ENCODE data around the gene RELL1. TPM values are rescaled to one million over a fixed set of nuclear protein-coding genes. Genes with fewer than 3 reads are reported as not detected.
"Not testable (repeated sequence)": the region's sequence is repeated elsewhere in the genome, so short reads cannot be mapped to it uniquely, and the experiment has no call there.

Gene RELL1
- total RNA-seq, 1 donor from 2014 or later: 15.7 TPM

DNA sequence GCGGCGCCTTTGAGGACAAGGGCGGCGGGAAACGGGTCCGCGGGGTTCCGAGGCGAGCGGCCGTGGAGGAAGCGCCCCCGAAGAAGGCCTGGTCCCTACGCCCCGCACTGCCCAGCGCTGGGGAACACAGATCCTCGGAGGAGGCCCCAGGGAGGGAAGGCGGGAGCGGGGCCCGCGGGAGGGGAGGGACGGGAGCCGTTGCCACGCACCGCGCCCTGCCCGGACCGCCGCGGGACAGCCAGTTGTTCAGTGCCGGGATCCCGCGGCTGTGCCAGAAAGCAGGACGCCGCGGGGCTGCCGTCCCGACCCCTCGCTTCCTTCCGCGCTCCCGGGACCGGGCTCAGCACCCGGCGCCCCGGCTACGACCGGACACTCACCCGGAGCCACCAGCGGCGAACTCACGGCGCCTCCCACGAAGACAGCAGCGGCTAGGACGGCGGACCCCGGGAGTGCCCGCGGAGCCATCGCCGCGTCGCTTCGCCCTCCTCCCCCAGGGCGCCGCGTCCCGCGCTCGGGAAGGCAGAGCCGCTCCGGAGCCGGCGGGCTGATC lies 278 bp downstream of the RELL1 start:
- H3K36me3 Mint-ChIP-seq (ENCODE audit: low read depth): peaks cover 16% of the 10 kb centered on the region
- intact Hi-C loops (cut with micrococcal nuclease): loop anchor here (1.0 to 10.0 kb wide), 11 partner anchors 10 to 1364 kb away; partner anchors contain the start of genes KLF3, PGM2 and TBC1D1
- H3K9me3 Mint-ChIP-seq: peaks cover under 1% of the 10 kb centered on the region
- H3K4me3 Mint-ChIP-seq: peak overlapping the region; percentile 91
- H3K27ac Mint-ChIP-seq: peak overlapping the region; percentile 96
- DNase-seq: peak; percentile 89
- H3K27me3 Mint-ChIP-seq: peaks cover 7% of the 10 kb centered on the region
- peaks cover 36% of the 10 kb centered on the region for H3K4me1 Mint-ChIP-seq

DNA sequence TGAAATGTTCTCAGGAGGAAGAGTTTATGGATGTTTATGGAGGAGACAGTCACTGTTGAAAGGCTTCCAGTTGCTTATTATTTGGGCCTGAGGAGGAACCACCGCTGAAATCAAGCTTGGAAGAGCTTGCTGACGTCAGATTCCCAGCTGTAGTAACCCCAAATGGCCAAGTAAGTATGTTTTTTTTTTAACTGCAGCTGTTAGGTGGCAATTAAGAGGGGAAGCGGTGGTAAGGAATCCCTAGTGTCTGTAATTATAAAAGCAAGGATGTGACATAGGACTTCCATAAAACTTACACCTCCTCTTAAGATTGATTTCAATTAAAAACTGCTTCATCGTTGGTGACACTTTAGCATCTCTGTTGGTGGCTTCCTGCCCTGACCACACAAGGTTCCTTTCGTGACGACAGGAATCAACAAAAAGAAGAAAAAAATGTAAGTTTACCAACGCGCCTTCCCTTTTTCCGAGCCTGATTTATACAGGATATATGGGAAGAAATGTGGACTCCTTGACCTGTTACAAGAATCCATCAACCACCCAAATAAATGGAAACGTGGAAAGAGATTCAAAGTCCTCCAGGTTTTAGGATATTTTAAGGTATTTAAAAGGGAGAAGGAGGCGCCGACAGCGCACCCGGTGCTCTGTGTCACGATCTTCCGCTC lies 884 bp downstream of the RELL1 start:
- peaks cover 36% of the 10 kb centered on the region for H3K4me1 Mint-ChIP-seq

DNA sequence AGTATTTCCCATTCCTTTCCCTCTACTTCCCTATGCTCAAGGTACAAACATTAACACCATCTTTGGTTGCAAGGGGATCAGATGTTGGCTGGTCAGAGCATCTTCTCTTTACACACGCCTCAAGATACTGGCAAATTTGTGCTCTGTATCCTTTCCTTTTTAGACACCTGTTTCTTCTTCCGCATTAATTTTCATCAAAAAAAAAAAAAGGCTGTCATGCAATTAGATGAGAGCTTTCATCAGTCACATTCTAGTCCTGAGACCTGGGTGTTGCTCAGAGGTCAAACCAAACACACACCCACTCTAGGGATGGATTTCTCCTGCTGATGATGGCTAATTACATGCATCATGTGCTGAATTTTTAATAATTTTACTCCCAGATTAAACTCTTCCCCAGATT lies 2.0 kb downstream of the RELL1 start:
- Mint-ChIP-seq H3K36me3 (ENCODE audit: low read depth) (peaks cover 20% of the 10 kb centered on the region), H3K4me3 (peak overlapping the region; percentile 91), H3K9me3 (no peaks in the 10 kb centered on the region), H3K27ac (peak overlapping the region; percentile 96), H3K27me3 (peaks cover 2% of the 10 kb centered on the region), H3K4me1 (peaks cover 38% of the 10 kb centered on the region)
- DNase-seq: no peak
- intact Hi-C loops (cut with micrococcal nuclease): loop anchor here (10.0 kb wide), 3 partner anchors 451 to 981 kb away; partner anchors contain the start of gene KLF3

More for the DNA sequence above, 884 bp downstream of the RELL1 start:
- H3K36me3 Mint-ChIP-seq (ENCODE audit: low read depth): peaks cover 19% of the 10 kb centered on the region
- peak; percentile 89 for DNase-seq
- H3K27ac Mint-ChIP-seq: peak overlapping the region; percentile 96
- H3K27me3 Mint-ChIP-seq: peaks cover 6% of the 10 kb centered on the region
- H3K4me3 Mint-ChIP-seq: peak overlapping the region; percentile 91
- no peaks in the 10 kb centered on the region for H3K9me3 Mint-ChIP-seq
- intact Hi-C loops (cut with micrococcal nuclease): loop anchor here (1.0 to 10.0 kb wide), 8 partner anchors 9 to 1363 kb away; partner anchors contain the start of gene KLF3

DNA sequence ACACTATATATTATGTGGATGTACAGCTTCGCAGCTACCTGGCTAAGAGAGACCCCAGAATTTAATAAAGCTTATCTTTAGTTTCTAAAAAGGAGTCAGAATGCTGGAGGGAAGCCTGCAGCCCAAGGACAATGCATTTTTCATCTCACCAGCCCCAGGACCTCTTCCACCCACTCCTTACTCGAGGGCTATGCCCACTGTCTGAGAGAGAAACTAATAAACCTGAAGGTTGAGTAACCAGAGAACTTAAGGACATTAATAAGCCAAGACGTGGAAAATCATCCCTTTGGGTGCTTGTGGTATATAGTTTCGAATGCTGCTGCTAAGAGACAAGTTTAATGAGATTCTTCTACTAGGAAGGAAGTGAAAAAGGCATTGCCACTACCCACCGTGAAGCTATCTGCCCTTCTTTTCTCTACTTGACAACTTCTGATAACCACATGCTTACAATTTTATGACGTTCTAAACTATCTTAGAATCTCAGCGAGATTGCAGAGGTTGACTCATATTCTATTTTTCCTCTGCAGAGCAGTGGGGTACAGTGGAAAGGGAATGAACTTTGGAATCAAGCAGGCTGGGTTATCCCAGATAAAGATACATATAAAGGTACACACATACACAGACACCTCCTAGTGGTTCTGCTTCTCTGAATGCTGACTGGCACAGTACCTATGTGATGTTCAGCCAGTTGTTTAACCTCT lies 3.3 kb downstream of the RELL1 start:
- H3K36me3 Mint-ChIP-seq (ENCODE audit: low read depth): peaks cover 30% of the 10 kb centered on the region
- peak; percentile 66 for DNase-seq
- no peaks in the 10 kb centered on the region for H3K27me3 Mint-ChIP-seq
- intact Hi-C loops (cut with micrococcal nuclease): loop anchor here (2.0 to 10.0 kb wide), 4 partner anchors 16 to 982 kb away; partner anchors contain the start of gene KLF3
- peak overlapping the region; percentile 72 for H3K27ac Mint-ChIP-seq
- no peaks in the 10 kb centered on the region for H3K9me3 Mint-ChIP-seq
- peak overlapping the region; percentile 76 for H3K4me3 Mint-ChIP-seq
- peaks cover 45% of the 10 kb centered on the region for H3K4me1 Mint-ChIP-seq

DNA sequence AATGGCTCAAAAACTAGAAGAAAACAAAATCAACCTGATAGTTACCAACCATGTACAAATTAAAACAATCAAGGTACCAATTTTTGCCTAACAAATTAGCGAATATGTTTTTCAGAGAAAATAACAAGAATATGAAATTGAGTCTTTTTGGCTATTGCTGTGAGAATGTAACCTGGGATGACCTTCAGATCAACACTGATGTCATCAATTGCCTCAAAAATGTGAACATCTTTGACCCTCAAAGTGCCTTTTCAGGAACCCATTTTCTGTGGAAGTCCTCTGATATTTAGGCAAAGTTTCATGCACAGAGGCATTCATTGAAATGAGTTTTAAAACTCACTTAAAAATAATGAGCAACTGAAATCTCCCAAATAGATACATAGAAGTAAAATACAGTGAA lies 6.1 kb downstream of the RELL1 start:
- H3K36me3 Mint-ChIP-seq (ENCODE audit: low read depth): peaks cover 46% of the 10 kb centered on the region
- H3K27ac Mint-ChIP-seq: no peak overlapping the region
- intact Hi-C loops (cut with micrococcal nuclease): loop anchor here (10.0 kb wide), 3 partner anchors 455 to 985 kb away; partner anchors contain the start of gene KLF3
- no peaks in the 10 kb centered on the region for H3K27me3 Mint-ChIP-seq
- DNase-seq: no peak
- H3K4me1 Mint-ChIP-seq: peaks cover 59% of the 10 kb centered on the region
- H3K4me3 Mint-ChIP-seq: no peak overlapping the region
- H3K9me3 Mint-ChIP-seq: no peaks in the 10 kb centered on the region

DNA sequence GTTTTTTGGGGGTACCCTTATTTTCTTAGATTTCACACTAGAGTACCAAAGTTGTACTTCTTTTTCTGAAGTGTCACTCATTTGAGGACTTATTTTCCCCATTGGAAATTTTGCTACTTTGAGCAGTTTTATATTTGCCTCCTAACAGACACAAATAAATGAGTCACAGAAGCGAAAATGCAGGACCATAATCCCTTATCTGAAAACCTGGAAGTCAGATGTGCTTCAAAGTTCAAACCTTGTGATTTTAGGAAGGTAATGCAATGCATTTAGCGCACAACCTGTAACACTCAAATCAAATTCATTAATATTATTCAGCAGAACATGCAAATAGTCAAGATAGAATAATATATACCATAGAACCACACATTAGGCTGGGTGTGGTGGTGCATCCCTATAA lies 6.9 kb downstream of the RELL1 start:
- Mint-ChIP-seq H3K27ac (no peak overlapping the region), H3K4me3 (no peak overlapping the region), H3K4me1 (peaks cover 58% of the 10 kb centered on the region), H3K36me3 (ENCODE audit: low read depth) (peaks cover 41% of the 10 kb centered on the region), H3K9me3 (no peaks in the 10 kb centered on the region), H3K27me3 (no peaks in the 10 kb centered on the region)
- no peak for DNase-seq
- intact Hi-C loops (cut with micrococcal nuclease): no loop called here

DNA sequence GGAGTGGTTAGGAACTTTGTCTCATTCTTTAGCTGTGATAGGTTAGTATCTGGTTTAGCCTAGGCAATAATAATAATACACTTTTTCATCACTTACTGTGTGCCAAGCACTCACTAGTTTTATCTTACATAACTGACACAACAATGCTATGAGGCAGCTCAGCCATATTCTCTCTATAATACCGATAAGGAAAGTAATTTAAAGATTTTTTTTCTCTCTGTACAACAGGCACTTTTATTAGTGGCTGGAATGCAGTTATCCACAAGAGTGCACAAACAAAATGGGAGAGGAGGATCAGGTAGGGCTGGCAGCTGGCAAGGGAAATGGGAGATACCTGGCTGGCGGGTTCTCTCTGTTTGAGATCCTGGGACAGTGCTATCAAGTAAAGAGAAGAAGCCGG lies 7.6 kb downstream of the RELL1 start:
- Mint-ChIP-seq H3K4me3 (no peak overlapping the region), H3K36me3 (ENCODE audit: low read depth) (peaks cover 42% of the 10 kb centered on the region), H3K9me3 (no peaks in the 10 kb centered on the region), H3K4me1 (peaks cover 61% of the 10 kb centered on the region), H3K27ac (no peak overlapping the region), H3K27me3 (no peaks in the 10 kb centered on the region)
- no peak for DNase-seq
- intact Hi-C loops (cut with micrococcal nuclease): no loop called here

DNA sequence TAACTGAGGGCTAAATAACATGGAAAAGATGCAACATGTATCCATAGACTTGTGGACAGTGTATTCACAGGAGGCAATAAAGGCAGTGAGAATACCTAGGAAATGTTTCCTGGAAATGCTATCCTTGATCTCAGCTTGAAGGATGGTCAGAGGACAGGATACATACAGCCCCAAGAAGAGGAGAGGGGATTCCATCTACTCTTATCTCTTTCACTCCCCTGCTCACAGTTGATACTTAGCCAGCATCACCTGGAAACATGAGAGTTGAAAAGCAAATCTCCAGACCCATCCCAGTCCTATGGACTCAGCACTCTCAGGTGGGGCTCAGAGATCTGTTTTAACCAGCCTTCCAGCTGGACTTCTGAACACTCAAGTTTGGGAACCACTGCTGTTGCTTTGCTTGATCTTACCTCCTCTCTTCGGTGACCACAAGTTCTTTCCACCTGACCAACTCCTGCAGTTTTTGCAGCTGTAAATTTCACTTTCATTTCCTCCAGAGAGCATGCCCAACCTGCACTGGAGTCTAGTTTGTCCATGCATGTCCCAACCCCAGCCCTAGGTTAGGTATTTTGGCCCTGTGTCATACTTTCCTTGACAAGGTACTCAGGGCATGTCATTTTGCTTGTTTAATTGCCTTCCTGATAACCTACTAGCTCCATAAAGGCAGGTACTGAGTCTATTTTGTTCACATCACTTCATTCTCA lies 10.4 kb downstream of the RELL1 start:
- H3K4me1 Mint-ChIP-seq: peaks cover 67% of the 10 kb centered on the region
- peaks cover 3% of the 10 kb centered on the region for H3K9me3 Mint-ChIP-seq
- peak overlapping the region; percentile 80 for H3K4me3 Mint-ChIP-seq
- intact Hi-C loops (cut with micrococcal nuclease): loop anchor here (1.0 kb wide), 1 partner anchor 10 kb away; no protein-coding TSS in a partner anchor
- H3K27me3 Mint-ChIP-seq: no peaks in the 10 kb centered on the region
- H3K27ac Mint-ChIP-seq: peak overlapping the region; percentile 86
- DNase-seq: peak; percentile 87
- peaks cover 46% of the 10 kb centered on the region for H3K36me3 Mint-ChIP-seq (ENCODE audit: low read depth)

DNA sequence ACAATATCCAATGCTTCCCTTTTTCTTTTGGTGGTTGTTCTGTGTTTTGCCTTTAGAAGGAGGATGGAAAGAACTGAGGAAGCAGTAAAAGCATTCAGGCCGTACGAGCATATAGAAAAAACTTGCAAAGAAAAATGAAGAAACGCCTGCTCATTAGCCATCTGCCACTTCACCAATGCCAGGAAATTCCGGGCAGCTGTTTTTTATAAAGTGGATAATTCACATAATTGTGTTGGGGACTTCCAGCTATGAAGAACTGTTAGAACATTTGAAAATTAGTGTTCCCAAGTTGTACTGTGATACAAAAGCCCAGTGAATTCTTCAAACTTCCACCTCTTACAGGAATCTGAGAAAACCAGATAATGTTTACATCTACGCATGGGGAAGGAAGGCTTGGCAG lies 11.7 kb downstream of the RELL1 start:
- Mint-ChIP-seq H3K4me1 (peaks cover 74% of the 10 kb centered on the region), H3K27ac (no peak overlapping the region), H3K36me3 (ENCODE audit: low read depth) (peaks cover 47% of the 10 kb centered on the region), H3K4me3 (no peak overlapping the region), H3K27me3 (no peaks in the 10 kb centered on the region), H3K9me3 (peaks cover 3% of the 10 kb centered on the region)
- DNase-seq: no peak
- intact Hi-C loops (cut with micrococcal nuclease): no loop called here

DNA sequence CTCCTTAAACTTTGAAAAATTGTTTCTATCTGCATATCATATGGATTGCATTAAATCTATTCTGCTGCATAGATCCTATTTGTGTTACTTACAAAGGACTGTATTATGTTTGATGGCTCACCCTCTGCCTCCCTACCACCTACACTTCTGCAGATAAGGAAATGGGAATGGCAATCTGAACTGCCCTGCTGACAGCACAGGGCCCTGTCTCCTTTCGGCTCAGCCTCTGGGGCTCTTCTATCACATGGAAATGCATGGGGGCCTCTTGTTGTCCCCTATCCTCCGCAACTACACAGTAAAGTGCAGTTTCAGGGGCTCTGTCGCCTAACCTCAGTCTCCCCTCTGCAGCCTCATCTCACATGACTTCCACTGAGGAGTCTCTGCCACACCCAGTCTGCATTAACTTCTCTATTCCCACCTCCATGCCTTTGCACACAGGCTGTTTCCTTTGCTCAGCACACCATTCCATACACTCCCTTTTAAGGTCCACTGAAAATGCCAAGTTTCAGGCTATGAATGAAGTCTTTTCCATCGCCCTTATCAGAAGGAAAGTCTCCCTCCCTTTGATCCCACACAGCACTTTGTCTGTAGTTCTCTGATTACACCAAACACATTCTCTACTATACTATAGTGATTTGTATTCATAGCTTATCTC lies 12.5 kb downstream of the RELL1 start:
- DNase-seq: no peak
- Mint-ChIP-seq H3K9me3 (peaks cover 3% of the 10 kb centered on the region), H3K4me3 (no peak overlapping the region), H3K36me3 (ENCODE audit: low read depth) (peaks cover 46% of the 10 kb centered on the region), H3K27me3 (no peaks in the 10 kb centered on the region), H3K27ac (no peak overlapping the region), H3K4me1 (peaks cover 74% of the 10 kb centered on the region)
- intact Hi-C loops (cut with micrococcal nuclease): no loop called here

DNA sequence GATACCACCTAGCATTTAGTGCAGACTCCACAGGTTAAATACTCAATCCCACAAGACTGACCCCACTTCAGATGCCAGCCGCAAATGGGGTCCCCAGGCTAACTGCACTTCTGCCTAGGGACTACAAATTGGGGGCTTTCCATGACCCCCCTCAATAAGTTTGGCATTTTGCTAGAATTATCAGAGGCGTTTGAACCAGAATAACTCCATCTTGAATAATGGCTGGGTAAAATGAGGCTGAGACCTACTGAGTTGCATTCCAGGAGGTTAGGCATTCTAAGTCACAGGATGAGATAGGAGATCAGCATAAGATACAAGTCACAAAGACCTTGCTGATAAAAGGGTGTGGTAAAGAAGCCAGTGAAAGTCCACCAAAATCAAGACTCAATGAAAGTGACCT lies 15.1 kb downstream of the RELL1 start:
- H3K9me3 Mint-ChIP-seq: peaks cover 3% of the 10 kb centered on the region
- H3K27me3 Mint-ChIP-seq: no peaks in the 10 kb centered on the region
- peak overlapping the region; percentile 60 for H3K27ac Mint-ChIP-seq

DNA sequence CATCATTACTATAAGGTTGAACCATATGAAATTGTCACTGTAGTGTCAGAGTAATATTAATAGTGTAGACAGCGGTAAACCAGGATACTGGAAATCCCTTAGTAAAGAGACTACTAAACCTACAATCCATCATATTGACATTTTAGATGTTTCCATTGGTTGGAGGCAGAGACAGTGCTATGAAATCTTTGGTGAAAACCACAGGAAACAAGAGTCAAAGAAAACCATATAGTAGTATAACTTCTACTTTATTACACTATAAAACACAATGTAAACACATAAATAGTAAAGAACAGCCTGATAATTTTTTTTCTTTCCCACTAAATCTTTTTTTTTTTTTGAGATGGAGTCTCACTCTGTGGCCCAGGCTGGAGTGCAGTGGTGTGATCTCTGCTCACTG lies 15.9 kb downstream of the RELL1 start:
- intact Hi-C loops (cut with micrococcal nuclease): no loop called here
- Mint-ChIP-seq H3K4me1 (peaks cover 70% of the 10 kb centered on the region), H3K9me3 (peaks cover 3% of the 10 kb centered on the region), H3K27ac (peak overlapping the region; percentile 29), H3K27me3 (no peaks in the 10 kb centered on the region), H3K36me3 (ENCODE audit: low read depth) (peaks cover 27% of the 10 kb centered on the region), H3K4me3 (no peak overlapping the region)
- DNase-seq: no peak

More for the DNA sequence above, 15.1 kb downstream of the RELL1 start:
- intact Hi-C loops (cut with micrococcal nuclease): no loop called here
- Mint-ChIP-seq H3K4me3 (no peak overlapping the region), H3K36me3 (ENCODE audit: low read depth) (peaks cover 31% of the 10 kb centered on the region), H3K4me1 (peaks cover 70% of the 10 kb centered on the region)
- no peak for DNase-seq

DNA sequence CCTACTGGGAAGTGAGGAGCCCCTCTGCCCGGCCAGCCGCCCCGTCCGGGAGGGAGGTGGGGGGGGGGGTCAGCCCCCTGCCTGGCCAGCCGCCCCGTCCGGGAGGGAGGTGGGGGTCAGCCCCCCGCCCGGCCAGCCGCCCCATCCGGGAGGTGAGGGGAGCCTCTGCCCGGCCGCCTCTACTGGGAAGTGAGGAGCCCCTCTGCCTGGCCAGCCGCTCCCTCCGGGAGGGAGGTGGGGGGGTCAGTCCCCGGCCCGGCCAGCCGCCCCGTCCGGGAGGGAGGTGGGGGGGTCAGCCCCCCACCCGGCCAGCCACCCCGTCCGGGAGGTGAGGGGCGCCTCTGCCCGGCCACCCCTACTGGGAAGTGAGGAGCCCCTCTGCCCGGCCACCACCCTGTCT lies 17.1 kb downstream of the RELL1 start:
- intact Hi-C loops (cut with micrococcal nuclease); H3K9me3 Mint-ChIP-seq; H3K4me3 Mint-ChIP-seq; H3K27ac Mint-ChIP-seq; H3K27me3 Mint-ChIP-seq; DNase-seq: not testable (repeated sequence)
- Mint-ChIP-seq H3K4me1 (peaks cover 66% of the 10 kb centered on the region), H3K36me3 (ENCODE audit: low read depth) (peaks cover 26% of the 10 kb centered on the region)

Data from activated CD4-positive, alpha-beta T cell treated with anti-CD3 and anti-CD28 coated beads, Interleukin-2, amount 10 ng/mL, durations not matched to agents 24 days and 14 days (primary cell).